H1 (cell line): ENCODE measurements around the gene ATL3. TPM values are rescaled to one million over a fixed set of nuclear protein-coding genes. Genes with fewer than 3 reads are reported as not detected.

ENCODE experiments used
- CBX5 ChIP-seq: fragments of 300-800, 300-1000 bp; sonication (generic); IDR thresholded peaks from 2 replicates; pipeline ENCODE4 v1.7.1; 2016; ENCODE audit warnings: antibody characterized with exemption, low read length, low read depth
- polyA plus RNA-seq, 7 experiments: library from polyadenylated mRNA; depleted of rRNA in 3 of 7; stranded (reverse) in 5 of 7; unstranded in 2 of 7; fragments of >200 nt in 5 of 7; fragments of 200-250 nt in 2 of 7; gene quantifications; 1 replicate in 5 of 7; 2 replicates in 1 of 7; 4 replicates in 1 of 7; pipeline versions ENCODE4 v1.2.1 to v1.2.3, GENCODE V29; 2011 to 2013; ENCODE audit warnings: missing spikeins in 2 of 7, mixed read lengths in 2 of 7
- total RNA-seq: library from RNA; stranded (reverse); fragmentation: NEBNext Ultra II Directional; extraction: Animal tissue kit (Norgen Biotek cat#: 25700); gene quantifications from 2 replicates; pipeline ENCODE4 v1.2.1, GENCODE V29; 2021

ATL3 gene
- total and polyA plus RNA-seq, 2 of the 8 experiments (the other 6 are each of a cell fraction or from before 2014, with no cell fraction given), result 7.8 to 24.5 TPM

GRCh38 chr11:63710476-63711217, 39.5 kb upstream of the ATL3 start (continued):
- no peak for TF ChIP-seq CBX5
